RWPE2 (cell line): ENCODE results near the gene MUC2.

Experiments
- ATAC-seq: fragments of 200-7000 bp; cut with Tn5 transposase; 3 replicates; pipeline ENCODE4 v1.9.1; 2021; ENCODE audit warnings: low read depth
- DNase-seq: peaks from one replicate; pipeline ENCODE4 v3.0.0-alpha.2; 2020; ENCODE audit warnings: low spot score
- H3K27ac ChIP-seq: fragments of 450-650 bp; 2 replicates; pipeline ENCODE4 v1.5.1; 2017; ENCODE audit warnings: mild to moderate bottlenecking; ENCODE audit not compliant: poor library complexity, severe bottlenecking
- H3K27me3 ChIP-seq: fragments of 250-450 bp; sonication (Bioruptor Pico); 2 replicates; pipeline ENCODE4 v1.5.1; 2021; ENCODE audit warnings: mild to moderate bottlenecking, moderate library complexity; ENCODE audit not compliant: insufficient read depth, poor library complexity, severe bottlenecking
- H3K36me3 ChIP-seq: fragments of 250-450 bp; sonication (Bioruptor Pico); 2 replicates; pipeline ENCODE4 v1.5.1; 2020; ENCODE audit warnings: low read depth, mild to moderate bottlenecking, moderate library complexity
- H3K4me1 ChIP-seq: fragments of 250-450 bp; sonication (Bioruptor Pico); 2 replicates; pipeline ENCODE4 v1.5.1; 2021; ENCODE audit warnings: mild to moderate bottlenecking, moderate library complexity; ENCODE audit not compliant: insufficient read depth, poor library complexity, severe bottlenecking
- H3K4me3 ChIP-seq: fragments of 250-450 bp; sonication (Bioruptor Pico); 2 replicates; pipeline ENCODE4 v1.5.1; 2021; ENCODE audit warnings: mild to moderate bottlenecking, moderate library complexity; ENCODE audit not compliant: severe bottlenecking
- H3K9me3 ChIP-seq: fragments of 250-450 bp; sonication (Bioruptor Pico); 2 replicates; pipeline ENCODE4 v1.5.1; 2021; ENCODE audit warnings: mild to moderate bottlenecking, moderate library complexity; ENCODE audit not compliant: severe bottlenecking
- CTCF ChIP-seq: fragments of 450-650 bp; IDR thresholded peaks from one replicate; pipeline ENCODE4 v1.5.1; 2017; ENCODE audit warnings: mild to moderate bottlenecking, moderate library complexity; ENCODE audit not compliant: poor library complexity, severe bottlenecking

Gene MUC2

GRCh38 chr11:1103401-1104360, 29.0 kb downstream of the MUC2 start:
- no peak for TF ChIP-seq CTCF
- Histone ChIP-seq H3K36me3 (no peaks in the 10 kb centered on the region), H3K4me3 (no peak overlapping the region), H3K27me3 (no peaks in the 10 kb centered on the region), H3K4me1 (no peaks in the 10 kb centered on the region), H3K27ac (no peak overlapping the region), H3K9me3 (peaks cover 2% of the 10 kb centered on the region)
- ATAC-seq: 0 out of 3 replicates have a peak, but pooled peaks have one; percentile 23
- no peak for DNase-seq

GRCh38 chr11:1104411-1105182, 29.9 kb downstream of the MUC2 start:
- DNase-seq (no peak), ATAC-seq (no peak)
- Histone ChIP-seq H3K4me1 (no peaks in the 10 kb centered on the region), H3K27me3 (no peaks in the 10 kb centered on the region), H3K36me3 (no peaks in the 10 kb centered on the region), H3K4me3 (no peak overlapping the region), H3K9me3 (peaks cover 2% of the 10 kb centered on the region), H3K27ac (no peak overlapping the region)
- no peak for TF ChIP-seq CTCF

- H3K4me3 ChIP-seq: no peak overlapping the region
- no peak overlapping the region for H3K27ac ChIP-seq
- no peaks in the 10 kb centered on the region for H3K36me3 ChIP-seq
- no peaks in the 10 kb centered on the region for H3K27me3 ChIP-seq
- no peaks in the 10 kb centered on the region for H3K9me3 ChIP-seq
- no peak for TF ChIP-seq CTCF
- ATAC-seq (no peak), DNase-seq (no peak)
- no peaks in the 10 kb centered on the region for H3K4me1 ChIP-seq
Observed at GRCh38 chr11:1105183-1105565, 30.5 kb downstream of the MUC2 start.

GRCh38 chr11:1106387-1106786, 31.7 kb downstream of the MUC2 start:
- H3K9me3 ChIP-seq: no peaks in the 10 kb centered on the region
- no peak for TF ChIP-seq CTCF

More at GRCh38 chr11:1106387-1106786, 31.7 kb downstream of the MUC2 start:
- no peak overlapping the region for H3K4me3 ChIP-seq
- no peak overlapping the region for H3K27ac ChIP-seq
- H3K36me3 ChIP-seq: no peaks in the 10 kb centered on the region
- ATAC-seq (no peak), DNase-seq (no peak)
- H3K27me3 ChIP-seq: no peaks in the 10 kb centered on the region
- H3K4me1 ChIP-seq: no peaks in the 10 kb centered on the region
